GM18867 (cell line): Measurements from ENCODE around the gene PTRH1.

ENCODE experiments used
- ATAC-seq: cut with Tn5 transposase; IDR thresholded peaks from one replicate; pipeline ENCODE4 v1.9.1; 2021; ENCODE audit warnings: mild to moderate bottlenecking, moderate library complexity; ENCODE audit not compliant: unreplicated experiment

The PTRH1 gene

DNA sequence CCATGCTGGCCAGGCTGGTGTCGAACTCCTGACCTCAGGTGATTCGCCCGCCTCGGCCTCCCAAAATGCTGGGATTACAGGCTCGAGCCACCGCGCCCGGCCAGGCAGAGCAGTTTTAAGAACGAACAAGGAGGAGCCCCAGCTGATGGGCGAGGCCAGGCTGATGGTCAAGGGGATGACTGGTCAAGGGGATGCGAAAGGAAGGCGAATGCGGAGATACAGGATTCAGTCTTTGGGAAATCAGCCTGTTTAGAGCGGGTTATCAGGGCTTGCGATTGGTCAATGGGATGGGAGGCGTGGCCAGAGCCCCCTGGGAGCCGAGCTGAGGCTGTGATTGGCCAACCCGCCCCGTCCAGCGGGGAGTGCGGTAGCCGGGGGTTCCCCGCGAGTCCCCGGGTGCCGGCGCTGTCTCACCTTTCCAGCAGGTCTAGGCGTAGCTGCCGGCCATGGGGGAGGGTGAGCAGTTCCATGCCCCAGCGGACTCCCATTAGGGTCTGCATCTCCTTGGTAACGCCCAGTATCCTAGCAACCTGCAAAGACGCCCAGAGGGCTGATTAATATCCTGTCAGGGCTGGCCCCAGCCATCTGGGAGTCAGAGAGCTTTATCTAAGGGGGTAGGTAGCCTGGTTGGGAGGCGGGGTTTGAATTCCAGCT lies 27.1 kb upstream of the PTRH1 start:
- ATAC-seq: no peak

DNA sequence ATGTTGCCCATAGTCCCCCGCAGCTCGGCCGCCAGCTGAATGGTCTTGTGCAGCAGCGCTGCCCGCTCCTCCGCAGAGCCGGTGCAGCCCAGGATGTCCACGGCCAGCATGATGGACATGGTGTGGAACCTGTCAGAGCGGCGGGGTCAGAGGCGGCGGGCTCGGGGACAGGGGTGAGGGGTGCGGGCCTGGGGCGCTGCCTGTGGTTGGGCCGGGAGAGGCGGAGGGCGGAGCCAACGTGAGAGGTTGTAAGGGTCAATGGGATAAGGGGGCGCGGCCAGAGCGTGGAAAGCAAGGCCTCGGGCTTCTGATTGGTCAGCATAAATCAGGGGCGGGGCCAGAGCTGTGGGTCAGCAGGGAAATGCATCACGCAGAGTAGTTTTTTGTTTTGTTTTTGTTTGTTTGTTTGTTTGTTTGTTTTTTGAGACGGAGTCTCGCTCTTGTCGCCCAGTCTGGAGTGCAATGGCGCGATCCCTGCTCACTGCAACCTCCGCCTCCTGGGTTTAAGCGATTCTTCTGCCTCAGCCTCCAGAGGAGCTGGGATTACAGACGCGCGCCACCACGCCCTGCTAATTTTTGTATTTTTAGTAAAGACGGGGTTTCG lies 26.5 kb upstream of the PTRH1 start:
- ATAC-seq: no peak

DNA sequence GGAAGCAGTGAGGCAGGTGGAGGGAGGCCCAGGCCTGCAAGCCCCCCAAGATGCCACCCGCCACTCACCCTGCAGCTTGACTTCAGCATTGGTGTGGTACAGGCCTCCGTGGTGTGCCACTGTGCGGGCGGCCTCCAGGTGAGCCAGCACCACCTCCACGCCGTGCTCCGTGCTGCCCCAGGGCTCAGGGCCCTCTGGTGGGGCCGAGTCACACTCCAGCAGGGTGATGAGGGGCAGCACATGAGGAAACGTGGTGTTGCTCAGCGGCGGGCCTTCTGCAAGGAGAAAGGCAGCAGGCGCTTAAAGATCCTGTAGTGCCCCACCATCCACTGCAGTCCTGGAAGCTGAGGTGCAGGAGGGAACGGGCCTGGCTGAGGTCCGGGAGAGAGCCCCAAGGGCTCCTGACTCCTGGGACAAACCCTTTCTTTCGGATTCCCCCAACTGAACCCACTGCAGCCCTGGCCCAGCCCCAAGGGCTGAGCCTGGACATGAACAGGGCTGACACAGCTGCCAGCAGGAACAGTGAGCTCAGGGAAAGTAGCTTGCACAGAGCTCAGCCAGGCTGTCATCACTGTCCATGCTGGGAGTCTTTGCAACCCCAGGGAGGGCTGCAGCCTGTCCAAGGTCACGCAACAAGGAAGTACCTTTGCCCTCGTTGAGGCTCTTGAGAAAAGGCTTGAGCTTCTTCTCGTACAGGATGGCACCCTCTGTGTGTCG lies 24.3 kb upstream of the PTRH1 start:
- no peak for ATAC-seq

DNA sequence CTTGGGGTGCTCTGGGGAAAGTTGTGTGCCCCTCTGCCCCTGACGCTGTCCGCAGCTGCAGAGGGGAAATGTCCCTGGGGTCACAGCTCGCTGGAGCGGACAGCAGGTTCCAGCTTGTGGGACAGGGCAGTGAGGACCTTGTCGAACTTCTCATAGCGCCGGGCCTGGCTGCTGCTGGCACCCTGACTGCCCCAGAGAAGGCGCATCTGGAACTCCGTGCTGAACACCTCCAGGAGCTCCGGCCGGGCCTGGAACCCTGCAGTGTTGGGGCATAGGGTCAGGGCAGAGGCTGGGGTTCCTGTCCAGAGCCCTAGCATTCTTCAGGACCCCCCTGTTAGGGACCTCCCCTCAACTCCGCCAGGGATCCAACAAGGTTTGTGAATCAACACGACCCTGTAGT lies 23.2 kb upstream of the PTRH1 start:
- no peak for ATAC-seq

DNA sequence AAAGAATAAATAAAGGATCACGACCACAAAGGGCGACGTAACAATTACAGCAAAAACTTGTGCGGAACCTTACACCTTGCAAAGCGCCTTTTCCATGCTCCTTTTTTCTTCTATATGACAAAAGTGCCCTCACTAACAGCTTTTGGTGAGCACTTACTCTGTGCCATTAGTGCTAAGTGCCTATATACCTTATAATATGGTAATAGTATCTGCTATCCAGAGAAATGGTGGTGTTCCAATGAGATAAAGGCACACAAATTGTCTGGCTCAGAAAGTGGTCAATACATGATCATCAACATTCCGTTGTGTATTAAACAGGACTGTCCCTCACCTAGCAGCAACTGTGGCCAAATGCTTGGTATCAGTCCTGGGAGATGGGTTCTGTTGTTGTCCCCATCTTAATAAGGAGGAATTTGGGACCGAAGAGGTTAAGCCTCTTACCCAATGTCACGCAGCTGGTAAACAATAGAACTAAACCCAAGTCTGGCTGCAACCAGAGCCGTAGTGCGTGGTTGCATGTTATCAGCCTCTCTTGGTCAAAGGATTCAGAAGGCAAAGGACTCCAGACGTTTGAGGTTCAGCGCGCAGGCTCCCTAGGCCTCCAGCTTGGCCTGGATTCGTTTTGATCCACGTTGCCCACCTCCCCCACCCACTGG lies 20.2 kb upstream of the PTRH1 start:
- ATAC-seq: no peak

DNA sequence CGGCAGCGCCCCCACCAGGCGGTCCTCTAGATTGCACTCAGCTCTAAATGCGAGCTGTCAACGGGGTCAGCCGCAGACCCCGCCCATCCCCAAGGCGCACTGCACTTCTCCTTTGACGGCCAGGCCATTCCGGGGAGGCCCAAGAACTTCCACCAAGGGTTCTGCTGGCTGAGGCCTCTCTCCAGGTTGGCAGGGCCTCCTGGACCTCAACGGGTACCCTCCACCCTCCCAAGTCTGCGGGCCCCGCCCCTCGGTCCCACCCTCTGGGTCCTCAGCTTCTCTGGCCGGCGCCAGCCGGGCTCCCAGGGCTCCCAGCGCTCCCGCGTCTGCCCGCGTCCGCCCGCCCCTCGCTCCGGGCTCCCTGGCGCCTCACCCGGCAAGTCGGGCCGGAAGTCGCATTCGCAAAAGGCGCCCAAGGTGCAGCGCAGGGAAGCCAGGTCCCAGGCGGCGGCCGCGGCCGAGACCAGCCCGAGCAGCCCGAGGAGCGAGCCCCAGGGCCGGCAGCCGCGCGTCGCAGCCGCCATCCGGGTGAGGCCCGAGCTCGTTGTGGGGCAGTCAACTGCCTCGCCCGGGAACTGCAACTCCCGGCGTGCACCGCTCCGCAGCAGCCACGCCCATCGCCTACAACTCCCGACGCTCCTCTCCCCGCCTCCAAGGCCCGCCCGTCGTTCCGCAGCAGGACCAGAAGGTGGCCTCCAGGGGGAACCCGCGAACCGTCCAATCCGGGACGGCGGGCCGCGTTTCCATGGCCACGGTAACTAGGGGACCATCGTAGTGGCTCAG lies 19.5 kb upstream of the PTRH1 start, which contains the start of gene TOR2A:
Gene TOR2A (minus strand): TSS at position 548 of the 783 bp plus-strand sequence. CDS start 24 bp downstream, at position 524.
- ATAC-seq: peak; percentile 84

DNA sequence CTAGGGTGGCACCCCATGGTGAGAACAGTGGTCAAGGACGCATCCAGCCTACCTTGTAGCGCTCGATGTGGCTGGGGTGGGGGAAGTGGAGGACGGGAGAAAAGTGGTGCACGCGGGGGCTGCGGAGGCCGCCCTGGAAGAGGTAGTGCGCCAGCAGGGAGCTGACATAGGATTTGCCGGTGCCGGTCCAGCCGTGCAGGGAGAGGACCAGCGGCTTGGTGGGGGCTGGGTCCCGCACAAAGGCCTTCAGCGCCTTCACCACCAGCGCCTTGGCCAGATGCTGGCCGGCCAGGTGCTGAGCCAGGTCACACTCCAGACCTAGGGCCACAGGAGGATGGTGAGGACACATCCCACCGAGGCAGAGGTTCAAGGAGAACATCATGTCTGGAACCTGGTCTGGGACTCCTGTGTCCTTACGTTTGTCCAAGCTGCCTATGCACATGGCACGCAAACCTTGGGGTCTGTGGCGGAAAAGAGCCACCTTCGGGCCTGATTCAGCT lies 18.8 kb upstream of the PTRH1 start:
- no peak for ATAC-seq

DNA sequence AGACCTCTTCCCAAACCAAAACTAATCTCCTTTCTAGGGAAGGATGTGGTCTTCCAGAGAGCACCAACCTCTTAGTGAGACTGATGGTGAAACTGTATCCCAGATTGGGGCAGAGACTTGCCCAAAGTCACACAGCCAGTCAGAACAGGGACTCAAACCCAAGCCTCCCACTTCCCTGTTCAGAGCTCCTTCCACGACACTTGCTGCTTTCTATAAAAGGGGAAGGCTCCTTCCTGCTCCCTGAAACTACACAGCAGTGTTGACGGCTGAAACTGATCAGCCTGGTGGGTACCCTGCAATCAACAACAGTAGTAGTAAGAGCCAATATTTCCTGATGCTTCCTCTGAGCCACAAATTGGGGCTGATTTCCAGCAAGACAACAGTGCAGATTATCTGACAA lies 18.2 kb upstream of the PTRH1 start:
- ATAC-seq: no peak

DNA sequence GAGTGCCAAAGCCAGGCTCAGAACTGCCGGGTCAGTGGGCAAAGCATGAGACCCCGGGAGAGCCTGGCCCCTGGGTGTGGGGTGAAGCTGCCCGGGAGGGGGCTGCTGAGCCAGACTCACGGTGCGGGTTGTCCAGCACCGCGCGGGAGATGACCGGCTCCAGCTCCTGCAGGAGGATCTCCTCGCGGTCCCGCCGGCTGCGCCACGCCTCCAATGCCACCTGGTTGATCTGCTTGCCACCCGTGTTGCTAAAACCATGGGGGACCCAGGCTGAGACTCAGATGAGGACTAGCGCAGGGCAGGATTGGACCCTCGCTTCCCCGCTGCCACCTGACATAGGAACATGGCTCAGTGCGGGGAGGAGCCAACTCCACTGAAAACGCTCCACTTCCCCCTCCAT lies 17.0 kb upstream of the PTRH1 start:
- ATAC-seq: no peak

DNA sequence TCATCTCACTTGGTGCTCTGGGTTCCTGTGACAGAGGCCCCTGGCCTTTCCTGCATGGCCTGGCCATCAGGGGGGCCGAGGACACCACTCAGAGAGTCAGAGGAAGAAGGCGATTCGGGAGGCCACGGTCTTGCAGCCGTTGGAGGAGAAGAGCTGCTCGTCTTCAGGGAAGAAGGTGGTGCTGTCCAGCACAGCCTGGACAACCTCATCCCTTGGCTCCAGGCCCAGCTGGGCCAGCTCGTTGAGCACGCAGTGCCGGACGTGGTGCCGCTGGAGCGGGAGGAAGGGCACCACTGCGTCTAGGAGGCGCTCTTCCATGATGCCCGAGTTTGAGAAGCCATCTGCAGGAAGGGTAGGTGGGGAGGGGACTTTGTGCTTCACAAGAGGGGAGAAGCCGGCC lies 16.5 kb upstream of the PTRH1 start:
- no peak for ATAC-seq

DNA sequence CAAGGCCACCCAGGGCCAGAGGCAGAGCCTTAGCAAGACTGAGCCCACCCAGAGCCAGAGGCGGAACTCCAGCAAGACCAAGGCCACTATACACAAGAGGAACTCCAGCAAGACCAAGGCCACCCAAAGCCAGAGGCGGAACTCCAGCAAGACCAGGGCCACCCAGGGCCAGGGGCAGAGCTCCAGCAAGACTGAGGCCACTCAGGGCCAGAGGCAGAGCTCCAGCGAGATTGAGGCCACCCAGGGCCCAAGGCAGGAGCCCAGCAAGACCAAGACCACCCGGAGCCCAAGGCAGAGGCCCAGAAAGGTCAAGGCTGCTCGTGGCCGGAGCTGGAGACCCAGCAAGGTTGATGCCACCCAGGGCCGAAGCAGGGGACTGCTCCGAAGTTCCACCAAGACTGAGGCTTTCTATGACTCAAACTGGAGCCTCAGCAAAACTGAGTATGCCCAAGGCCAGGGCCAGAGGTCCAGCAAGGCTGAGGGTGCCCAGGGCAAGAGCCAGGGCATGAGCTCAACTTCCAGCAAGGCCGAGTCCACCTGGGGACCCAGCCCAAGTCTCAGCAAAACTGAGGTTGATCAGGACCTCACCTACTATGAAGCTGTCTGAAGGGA lies 15.4 kb upstream of the PTRH1 start:
- ATAC-seq: no peak

DNA sequence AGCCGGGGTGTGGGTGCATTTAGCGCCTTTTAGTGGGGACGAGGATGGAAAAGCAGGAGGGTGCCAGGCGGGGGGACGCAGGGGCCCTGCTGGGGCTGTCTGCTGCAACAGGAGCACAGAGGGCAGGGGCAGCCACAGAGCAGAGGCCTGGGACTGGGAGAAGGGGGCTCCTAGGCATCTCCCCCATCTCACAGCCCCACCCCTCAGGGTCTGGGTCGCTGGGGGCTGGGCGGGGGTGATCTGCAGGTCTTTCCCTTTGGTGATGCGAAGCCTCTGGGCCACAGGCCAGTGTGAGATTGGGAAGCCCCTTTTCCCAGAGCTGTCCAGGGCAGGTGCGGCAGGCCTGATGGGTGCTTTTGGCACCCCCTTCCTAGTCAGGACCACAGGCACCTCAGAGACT lies 14.8 kb upstream of the PTRH1 start:
- no peak for ATAC-seq

DNA sequence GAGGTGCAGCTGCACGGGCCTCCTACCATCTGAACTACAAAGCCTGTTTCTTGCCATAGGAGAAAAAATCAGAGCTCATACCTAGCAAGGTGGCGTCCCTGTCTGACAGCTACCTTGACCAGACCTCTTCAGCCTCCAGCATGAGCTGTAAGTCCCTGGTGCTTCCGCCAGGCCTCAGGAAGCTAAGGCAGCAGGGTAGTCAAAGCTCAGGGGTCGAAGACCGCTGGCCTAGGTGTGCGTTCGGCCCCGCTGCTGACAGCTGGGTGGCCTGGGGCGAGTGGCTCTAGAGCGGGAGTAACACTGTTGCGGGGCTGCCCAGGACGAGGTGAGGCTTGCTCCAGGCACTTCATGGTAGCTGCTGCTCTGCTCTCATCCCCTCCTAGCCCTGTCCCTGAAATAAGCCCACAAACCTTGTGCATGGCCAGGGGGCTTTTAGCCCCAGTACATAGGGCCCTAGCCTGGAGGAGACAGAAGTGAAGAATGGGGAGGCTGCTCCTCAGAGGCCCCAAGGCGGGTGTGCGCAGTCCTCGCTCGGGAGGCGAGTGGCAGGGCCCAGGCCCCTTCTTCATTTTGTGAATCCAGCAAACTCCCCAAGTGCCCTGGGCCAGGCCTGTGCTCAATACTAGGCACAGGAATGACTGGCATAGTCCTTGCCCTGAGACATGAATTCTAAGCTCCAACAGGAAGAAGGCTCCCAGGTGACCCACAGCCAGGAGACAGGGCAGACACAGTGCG lies 14.2 kb upstream of the PTRH1 start:
- no peak for ATAC-seq

DNA sequence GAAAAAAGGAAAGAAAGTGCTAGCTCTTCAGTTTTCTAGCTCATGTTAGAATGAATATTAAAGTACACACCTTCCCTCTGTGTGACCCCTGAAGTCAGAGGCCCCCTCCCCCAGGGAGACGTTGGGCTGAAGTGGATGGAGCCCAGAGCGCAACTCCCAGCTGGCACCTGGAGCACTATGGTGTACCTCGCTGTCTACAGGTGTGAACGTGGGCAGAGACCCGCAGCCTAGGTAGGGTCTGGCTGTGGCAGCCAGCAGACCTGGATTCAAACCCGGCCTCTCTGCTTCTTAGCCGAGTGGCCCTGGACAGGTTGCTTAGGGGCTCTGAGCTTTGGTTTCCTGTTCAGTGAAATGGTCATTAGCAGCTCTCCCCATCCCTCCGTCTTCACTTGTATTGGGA lies 13.3 kb upstream of the PTRH1 start:
- no peak for ATAC-seq

DNA sequence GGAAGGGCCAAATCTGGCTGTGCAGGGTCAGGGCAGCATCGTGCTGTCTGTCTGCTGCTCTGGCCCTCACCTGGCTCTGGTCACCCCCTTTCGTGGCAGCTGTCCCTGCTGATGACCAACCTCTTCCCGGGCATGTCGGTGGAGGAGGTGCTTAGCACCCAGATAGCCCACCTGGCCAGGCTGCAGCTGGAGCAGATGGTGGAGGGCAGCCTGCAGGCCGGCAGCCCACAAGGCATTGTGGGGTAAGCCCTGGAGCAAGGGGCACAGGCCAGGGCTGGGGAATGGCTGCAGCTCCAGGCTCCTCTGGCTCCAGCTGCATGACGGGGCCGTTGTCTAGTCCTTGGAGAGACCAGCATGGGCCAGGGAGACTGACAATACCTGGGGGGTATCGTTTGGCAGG lies 11.4 kb upstream of the PTRH1 start:
- no peak for ATAC-seq

DNA sequence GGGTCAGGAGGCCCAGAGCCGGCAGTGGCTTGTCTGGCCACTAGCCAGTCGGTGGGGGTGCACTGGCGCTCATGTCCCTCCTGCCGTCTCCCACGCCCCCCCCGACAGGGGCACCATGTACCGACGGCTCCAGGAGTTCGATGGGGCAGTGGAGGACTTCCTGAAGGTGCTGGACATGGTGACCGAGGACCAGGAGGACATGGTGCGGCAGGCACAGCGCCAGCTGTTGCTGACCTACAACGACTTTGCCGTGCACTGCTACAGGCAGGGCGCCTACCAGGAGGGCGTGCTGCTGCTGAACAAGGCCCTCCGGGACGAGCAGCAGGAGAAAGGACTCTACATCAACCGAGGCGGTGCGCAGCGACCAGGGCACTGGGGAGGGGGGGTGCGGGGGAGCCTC lies 8.5 kb upstream of the PTRH1 start:
- ATAC-seq: no peak

DNA sequence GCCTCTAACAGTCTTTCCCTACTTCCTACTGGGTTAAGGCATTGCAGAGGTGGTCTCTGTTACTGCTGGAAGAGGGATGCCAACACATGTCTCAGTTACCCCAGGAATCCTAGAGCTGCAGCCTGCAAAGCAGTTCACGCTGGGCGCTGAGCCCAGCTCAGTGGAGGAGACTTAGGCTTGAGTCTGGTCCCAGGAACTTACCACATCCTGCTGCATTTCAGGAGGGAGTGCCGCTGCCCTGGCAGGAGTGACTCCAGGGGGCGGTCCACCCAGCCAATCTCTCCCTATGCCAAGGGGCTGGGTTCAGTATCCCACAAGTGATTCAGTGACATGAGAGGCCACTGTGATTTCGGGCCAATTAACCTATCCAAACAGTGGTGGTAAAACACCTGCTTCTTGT lies 8.0 kb upstream of the PTRH1 start:
- ATAC-seq: no peak

DNA sequence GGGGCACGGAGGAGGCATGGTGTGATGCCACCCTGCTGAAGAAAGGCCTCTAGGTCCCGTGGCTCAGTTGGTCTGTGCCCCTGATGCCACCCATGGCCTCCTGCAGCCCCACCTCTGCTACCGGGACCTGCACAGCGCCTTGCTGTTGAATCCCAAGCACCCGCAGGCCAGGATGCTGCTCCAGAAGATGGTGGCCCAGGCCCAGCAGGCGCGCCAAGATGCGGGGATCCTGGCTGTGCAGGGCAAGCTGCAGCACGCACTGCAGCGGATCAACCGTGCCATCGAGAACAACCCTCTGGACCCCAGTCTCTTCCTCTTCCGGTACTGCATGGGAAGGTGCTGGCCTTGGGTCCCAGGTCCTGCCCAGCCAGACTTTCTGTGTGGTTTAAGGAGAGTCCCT lies 7.5 kb upstream of the PTRH1 start:
- ATAC-seq: no peak

DNA sequence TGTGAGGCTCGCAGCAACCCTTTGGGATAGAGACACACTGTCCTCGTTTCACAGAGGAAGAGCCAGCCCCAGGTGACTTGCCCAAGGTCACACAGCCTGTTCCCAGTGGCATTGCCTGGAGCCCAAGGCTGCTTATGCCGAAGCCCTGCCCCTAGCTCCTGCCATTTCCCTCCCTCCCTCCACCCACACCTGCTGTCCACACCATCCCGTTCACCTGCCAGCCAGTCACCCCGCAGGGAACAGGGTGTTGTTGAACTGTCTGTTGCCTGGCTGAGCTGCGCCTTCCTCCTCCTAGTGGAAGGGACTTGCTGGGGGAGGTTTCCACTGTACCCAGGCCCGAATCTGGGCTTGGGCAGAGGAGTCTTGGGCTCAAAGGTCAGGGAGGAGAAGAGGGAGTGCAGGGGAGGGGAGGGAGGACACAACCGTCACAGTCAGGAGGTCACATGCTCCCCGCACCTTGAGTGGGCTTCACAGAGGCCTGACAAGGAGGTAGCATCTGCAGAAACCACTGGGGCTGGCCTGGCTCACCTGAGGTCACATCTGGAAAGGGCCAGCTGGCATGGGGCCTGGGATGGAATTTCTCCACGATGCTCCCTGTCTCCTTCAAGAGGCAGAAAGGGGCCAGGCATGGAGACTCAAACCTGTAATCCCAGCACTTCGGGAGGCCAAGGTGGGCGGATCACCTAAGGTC lies 6.7 kb upstream of the PTRH1 start:
- no peak for ATAC-seq
